HG02938 (cell line): ENCODE measurements around the gene RHOV.

Experiments
- ATAC-seq: cut with Tn5 transposase; IDR thresholded peaks from one replicate; pipeline ENCODE4 v1.9.1; 2021; ENCODE audit warnings: mild to moderate bottlenecking, moderate library complexity; ENCODE audit not compliant: unreplicated experiment

Gene RHOV

DNA sequence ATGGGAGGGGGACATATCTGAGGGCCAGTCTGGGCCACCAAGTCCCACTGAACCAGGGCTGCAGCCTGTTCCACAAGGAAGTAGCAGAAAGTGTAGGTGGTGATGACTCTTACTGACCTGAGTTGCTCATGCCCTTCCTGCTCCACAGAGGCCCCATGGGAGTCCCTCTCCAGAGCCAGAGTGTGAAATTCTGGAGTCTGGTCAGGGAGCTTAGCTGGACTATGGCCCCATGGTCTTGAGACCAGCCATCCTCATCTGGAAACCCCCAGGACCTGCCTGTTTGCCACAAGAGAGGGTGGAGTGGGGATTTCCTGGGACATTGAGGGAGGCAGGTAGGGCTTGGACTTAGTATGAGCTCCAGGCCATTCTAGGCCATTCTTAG is 27.2 kb downstream of the RHOV start:
- ATAC-seq = no peak

DNA sequence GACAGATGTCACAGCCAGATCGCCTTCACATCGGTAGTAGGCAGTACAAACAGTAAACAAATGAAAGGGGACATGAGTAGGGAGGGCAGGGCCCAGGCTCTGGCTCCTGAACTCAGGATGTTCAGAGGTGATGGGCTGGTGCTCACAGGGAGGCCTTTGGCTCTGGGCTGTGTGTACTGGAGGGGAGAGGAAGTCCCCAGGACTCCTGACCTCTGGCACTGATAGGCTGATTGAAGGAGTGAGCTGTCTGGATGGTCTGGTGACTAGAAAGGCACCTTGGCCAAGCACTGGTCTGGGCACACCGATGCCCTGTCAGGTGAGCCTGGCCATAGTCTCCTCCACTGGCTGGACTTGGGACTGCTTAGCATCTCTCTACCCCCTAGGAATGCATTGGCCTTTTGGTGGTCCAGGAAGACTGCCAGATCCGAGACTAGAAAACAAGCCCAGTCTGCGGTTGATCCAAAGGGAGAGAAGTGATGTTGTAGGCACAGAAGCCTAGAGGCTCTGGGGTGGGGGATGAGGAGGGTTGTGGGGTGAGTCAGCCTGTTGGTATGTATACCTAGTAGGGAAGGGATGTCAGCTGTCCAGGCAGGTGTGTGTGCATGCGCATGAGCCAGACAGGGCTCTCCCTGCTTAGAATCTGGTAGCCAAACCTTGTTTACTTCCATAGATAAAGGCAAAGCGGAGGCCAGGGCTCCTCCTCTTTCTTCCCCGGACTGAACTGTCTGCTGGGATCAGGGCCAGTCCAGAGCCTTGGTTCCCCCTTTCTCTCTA is 28.3 kb downstream of the RHOV start:
- ATAC-seq = no peak

DNA sequence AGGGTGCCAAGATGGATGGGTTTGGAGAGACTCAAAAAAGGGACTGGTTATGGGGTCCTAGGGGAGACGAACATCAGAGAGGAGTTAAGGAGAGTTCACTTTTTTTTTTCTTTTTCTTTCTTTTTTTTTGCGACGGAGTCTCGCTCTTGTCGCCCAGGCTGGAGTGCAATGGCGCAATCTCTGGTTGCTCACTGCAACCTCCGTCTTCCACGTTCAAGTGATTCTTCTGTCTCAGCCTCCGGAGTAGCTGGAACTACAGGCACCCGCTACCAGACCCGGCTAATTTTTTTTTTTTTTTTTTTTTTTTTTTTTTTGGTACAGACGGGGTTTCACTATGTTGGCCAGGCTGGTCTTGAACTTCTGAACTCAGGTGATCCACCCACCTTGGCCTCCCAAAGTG is 29.0 kb downstream of the RHOV start:
- no peak for ATAC-seq

DNA sequence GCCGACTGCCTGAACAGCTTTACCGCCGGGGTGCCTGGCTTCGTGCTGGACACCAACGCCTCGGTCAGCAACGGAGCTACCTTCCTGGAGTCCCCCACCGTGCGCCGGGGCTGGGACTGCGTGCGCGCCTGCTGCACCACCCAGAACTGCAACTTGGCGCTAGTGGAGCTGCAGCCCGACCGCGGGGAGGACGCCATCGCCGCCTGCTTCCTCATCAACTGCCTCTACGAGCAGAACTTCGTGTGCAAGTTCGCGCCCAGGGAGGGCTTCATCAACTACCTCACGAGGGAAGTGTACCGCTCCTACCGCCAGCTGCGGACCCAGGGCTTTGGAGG is 29.4 kb downstream of the RHOV start:
- ATAC-seq = no peak

DNA sequence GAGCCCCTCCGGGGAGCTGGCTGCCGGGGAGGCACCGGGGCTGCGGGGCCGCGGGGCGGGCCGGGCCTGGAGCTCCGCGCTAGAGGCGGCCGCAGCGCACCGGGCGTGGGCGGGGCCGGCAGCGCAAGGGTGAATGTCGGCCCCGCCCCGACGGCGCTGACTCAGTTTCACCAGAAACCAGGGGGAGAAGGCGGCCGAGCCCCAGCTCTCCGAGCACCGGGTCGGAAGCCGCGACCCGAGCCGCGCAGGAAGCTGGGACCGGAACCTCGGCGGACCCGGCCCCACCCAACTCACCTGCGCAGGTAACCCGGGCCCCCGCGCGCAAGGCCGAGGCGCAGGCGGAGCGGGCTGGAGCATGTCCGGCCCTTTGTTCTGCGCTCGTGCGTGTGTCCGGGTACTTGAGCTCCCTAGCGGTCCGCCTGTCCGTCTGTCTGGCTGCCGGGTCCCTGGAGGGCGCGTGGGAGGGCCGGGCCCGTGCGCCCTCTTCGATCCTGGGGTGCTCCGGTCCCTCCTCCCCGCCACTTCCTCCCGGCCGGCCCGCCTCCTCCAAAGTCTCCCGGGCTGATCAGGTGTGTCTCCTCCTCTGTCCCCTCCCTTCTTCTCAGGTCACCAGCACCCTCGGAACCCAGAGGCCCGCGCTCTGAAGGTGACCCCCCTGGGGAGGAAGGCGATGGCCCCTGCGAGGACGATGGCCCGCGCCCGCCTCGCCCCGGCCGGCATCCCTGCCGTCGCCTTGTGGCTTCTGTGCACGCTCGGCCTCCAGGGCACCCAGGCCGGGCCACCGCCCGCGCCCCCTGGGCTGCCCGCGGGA is 29.9 kb downstream of the RHOV start, which contains the start of gene SPINT1:
TSS of gene SPINT1 (plus strand) at position 164 of the 811 bp plus-strand sequence. CDS start at position 671, 507 bp downstream.
- ATAC-seq = no peak

DNA sequence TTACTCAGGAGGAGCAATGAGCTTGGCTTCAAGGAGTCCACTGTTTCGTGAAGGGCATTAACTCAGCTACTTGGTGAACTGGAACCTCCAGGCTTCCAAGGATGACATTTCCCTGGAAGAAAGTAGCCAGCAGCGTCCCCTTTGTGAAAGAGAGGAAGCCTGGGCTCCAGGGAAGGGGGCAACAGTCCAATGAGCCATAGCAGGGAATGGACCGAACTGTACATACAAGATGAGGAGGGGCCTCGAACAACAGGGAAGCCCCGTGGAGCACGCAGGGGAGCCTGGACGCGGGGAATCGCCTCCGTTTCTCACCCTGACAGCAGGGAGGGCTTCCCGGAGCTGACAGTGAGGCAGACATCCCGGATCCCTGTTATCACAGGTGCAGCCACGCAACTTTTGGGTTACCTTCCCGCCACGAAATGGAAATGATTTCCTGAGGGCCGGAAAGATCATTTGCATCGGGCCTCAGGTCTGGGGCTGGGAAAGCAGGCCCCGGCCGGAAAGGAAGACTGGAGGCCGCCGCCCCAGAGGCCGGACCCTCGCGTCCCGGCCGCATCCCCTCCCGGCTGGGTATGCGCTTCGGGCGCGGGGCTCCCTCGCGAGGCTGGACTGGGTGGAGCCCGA is 30.7 kb downstream of the RHOV start:
- ATAC-seq = no peak

DNA sequence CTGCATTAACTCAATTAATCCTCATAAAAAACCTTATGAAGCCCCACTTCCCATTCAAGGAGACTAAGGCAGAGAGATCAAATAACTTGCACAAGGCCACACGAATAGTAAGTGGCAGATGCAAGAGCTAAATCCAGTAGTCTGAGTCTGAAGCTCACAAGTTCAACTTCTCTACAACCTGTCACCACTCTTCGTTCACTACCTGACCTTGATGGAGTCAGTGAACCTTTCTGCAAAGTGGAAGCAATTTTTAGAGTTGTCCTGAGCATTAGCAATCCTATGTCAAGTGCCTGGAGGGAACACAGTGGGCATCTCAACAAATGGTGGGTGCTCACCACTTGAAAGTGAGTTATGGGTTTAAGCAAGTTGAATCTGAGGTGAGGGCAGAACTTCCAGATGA is 32.3 kb downstream of the RHOV start:
- ATAC-seq = no peak

DNA sequence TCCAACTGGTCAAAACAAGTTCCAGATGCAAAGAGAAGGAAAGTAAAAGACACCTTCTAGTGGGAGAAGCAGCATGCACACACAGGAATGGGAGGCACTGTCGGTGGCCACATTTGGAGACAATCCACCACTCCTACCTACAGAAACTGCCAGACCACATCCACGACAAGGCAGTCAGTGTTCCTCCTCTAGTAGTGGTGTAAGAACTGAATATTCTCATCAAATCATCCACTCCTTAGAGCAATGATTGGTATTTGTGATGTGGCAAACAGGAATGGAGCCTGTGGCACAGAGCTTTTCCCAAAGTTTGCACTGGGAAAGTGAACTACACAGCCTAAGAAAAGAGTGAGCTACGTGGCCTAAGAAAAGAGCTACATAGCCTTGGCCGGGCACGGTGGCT is 35.3 kb downstream of the RHOV start:
- ATAC-seq = no peak

DNA sequence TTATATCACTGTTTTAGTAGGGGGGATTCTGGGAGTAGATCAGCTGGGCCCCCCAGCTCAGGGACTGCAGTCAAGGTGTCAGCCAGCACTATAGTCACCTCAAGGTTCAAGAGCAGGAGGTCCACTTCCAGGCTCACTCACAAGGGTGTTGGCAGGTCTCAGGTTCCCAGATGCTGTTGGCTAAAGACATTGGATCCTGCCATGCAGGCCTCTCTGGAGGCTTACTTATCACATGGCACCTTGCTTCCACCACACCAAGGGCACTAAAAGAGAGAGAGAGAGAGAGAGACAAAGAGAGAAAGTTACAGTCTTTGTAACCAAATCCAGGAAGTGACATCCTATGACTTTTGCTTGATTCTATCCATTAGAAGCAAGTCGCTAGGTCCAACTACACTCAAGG is 38.0 kb downstream of the RHOV start:
- ATAC-seq = no peak

DNA sequence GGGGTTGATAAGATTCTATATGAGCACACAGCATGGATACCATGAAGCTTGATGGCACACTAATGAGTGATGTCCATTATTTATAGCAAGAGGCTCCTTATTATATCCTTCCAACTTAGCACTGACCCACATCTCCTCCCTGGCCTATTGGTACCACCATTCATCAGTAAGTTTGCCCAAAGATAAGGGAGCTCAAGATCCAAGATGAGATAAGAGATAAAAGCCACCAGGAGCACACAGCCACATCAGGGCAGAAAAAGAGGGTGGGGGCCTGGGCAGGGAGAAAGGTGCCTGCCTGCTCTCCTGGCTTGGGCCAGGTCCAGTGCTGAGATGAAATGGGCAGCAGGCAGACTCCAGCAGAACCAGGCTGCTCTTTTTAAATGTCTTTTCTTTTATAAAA is 41.1 kb downstream of the RHOV start:
- no peak for ATAC-seq

DNA sequence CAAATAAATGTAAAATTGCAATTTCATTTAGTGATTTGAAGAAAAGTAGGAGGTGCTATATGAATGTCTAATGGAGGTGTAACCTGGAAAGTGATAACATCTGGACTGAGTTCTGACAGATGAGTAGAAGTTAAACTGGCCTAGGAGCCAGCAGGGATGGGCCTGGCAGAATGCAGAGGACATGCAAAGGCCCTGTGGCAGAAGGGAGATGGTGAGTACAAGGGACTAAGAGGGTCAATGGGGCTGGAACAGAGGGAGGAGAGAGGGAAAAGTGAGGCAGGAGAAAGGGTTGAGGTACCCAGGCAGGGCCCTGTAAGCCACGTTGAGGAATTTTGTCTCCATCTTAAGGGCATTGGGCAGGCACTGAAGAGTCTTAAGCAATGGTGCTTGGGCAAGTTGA is 42.2 kb downstream of the RHOV start:
- ATAC-seq = no peak

DNA sequence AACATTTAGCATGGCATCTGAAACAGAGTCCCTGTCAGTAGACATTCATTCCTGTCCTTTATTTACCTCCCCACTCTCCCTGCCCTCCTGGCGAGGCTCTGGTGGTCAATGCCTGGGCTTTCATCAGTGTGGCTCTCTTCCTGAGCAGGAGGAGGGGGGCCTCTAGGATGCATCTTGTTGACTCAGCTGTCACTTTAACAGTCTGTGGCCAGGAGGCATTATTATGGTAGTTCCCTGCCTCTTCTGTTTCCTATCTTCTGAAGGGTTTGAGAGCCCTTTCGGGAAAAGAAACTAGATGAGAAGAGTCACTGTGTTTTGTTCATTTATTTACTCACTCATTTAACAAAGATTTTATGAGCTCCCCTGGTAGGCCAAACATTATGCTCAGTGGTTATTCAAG is 43.1 kb downstream of the RHOV start:
- no peak for ATAC-seq

DNA sequence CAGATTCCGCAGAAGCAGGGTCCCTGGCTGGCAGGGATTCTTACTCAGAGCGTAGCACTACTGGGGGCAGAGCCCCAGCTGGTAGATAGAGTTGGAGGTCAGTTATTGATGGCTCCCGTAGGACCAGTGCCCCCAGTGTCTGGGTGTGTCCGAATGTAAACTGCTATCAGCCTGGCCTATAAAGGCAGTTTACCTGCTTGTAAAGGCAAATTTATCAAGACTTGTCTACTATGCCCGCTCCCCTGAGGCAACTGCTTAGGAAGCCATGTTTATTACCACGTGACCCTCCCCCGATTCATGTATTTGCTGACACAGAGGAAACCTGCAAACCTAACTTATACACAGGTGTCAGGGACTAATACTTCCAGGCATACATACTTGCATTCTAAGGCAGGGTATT is 44.9 kb downstream of the RHOV start:
- no peak for ATAC-seq

DNA sequence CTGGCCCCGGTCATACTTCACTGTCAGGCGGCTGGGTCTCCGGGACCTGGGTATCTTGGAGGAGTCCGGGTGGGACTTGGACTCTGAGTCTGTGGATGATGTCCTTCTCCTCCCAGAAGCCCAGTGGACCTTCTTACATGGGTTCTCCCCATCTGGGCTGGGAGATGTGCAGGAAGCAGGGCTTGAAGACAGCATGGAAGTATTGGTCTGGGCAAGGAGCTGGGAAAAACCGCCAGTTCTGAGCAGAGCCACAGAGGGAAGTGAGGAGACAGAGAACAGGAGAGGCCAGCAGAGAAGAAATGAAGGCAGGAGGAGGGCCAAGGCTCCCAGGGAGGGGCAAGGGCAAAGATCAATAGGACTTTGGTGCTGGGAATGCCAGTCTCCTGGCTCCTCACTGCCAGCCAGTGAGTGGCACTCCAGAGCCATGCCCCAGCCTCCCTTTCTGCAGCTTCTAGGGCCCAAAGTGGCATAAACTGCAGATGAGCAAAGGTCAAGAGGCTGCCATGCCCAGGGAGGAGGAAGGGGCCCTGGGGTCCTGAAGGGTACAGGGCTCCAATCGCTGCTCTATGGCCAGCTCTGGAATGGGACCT is 45.5 kb downstream of the RHOV start, which contains the start of gene PPP1R14D:
TSS of gene PPP1R14D (minus strand) at position 262 of the 590 bp plus-strand sequence. CDS start at position 195, 67 bp downstream.
- ATAC-seq = no peak

DNA sequence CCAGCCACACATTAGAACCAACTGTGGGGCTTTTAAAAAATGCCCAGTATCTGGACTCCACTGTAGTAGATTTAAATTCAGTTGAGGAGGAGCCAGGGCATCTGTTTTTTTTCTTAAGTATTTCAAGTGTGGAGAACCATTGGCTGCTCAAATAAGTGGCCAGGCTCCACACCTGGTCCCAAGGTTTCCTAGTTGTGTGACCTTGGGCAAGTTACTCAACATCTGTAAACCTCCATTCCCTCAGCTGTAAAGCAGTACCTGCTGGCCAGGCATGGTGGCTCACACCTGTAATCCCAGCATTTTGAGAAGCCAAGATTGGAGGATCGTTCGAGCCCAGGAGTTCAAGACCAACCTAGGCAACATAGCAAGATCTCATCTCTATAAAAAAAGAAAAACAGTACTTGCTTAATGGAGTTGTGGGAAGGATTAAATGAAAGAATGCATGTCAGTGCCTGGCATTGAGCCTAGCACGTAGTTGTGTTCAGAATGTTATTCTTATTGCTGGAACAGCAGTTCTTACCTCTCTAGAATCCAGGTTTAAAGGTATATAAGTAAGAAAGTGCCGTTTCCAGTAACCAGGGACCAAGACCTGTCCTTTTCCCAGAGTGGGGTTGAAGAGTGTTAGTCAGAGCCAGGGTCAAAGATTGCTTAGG is 47.5 kb downstream of the RHOV start:
- ATAC-seq = no peak

DNA sequence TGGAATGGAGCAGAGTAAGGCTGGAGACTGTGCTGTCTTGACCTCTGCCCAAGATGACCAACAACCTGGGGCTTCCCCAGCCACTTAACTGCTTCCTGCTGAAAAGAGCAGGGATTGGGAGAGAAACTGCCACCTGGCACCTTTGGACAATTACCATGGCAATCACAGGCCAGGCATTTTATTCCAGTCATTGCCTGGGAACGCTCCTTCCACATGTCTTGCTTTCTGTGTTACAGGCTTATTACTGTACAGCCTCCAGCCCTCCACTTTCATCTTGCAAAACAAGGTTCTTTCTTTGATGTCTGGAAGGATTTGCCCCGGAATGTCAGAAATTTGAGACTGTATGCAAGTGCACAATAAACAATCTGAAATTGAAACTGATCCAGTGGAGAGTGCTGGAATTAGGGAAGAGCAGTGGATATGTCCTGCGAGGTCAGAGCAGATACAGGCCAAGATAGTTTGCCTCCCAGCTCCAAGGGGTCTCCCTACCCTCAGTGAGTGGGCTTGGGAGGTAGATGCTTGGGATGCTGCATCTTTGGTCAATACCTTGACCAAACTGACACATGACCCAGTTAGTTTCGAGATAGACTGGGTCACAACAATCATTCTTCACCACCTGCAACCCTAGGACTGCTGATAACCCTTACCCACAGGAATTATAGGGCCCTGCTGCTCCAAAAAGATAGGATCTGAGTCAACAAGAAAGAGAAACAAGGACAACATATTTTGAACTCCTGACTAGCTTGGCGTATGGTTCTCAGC is 48.2 kb downstream of the RHOV start:
- no peak for ATAC-seq

DNA sequence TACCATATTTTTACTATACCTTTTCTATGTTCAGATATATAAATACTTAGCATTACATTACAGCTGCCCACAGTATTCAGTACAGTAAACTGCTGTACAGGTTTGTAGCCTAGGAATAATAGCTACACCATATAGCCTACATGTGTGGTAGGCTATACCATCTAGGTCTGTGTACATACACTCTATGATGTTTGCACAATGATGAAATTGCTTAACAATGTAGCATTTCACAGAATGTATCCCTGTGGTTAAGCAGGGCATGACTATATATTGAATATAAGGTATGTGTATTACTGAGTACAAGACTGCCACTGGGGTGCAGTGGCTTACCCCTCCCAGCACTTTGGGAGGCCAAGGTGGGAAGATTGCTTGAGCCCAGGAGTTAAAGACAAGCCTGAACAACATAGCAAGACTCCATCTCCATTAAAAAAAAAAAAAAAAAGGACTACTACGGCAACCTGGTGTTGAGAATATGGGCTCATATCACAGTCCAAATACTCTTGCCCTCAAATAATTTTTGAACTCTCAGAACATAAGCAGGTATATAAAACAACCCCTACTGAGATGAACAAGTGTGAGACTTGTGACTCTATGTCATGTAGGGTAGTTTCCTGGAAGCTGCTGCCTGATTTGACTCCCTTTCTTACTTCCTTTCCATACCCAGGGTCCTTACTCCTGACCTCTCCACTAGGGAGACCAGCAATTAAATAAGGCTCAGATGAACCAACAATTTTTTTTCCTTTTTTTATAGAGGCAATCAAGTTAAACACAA is 50.3 kb downstream of the RHOV start:
- ATAC-seq = no peak
